Panc1 (cell line): Measurements from ENCODE around the gene NXPH4. TPM values are rescaled to one million over a fixed set of nuclear protein-coding genes. Genes with fewer than 3 reads are reported as not detected.

ENCODE experiments used
- ATAC-seq: fragments of 200-7000 bp; cut with Tn5 transposase; 2 replicates; pipeline ENCODE4 v1.9.1; 2020; ENCODE audit warnings: mild to moderate bottlenecking, moderate library complexity
- BruUV-seq: library from RNA; stranded (reverse); fragments of 400-500 nt; replicated peaks from 2 replicates; lab custom pipeline; 2021; lab: Mats Ljungman, UMichigan
- CTCF ChIA-PET: fragments of 300-600 bp; sonication (Branson Sonifier 250); formaldehyde crosslinking; loops from one replicate; lab custom pipeline; 2022; ENCODE audit warnings: antibody characterized with exemption; lab: Charles Lee
- POLR2A ChIA-PET: fragments of 300-600 bp; sonication (Branson Sonifier 250); formaldehyde crosslinking; loops from one replicate; lab custom pipeline; 2022; ENCODE audit warnings: antibody characterized with exemption; lab: Charles Lee
- DNase-seq: peaks from one replicate; pipeline ENCODE4 v3.0.0-alpha.2; 2010; ENCODE audit warnings: low read depth, low spot score
- H3K27ac ChIP-seq: 2 replicates; pipeline ENCODE4 v1.5.1; 2011; ENCODE audit warnings: mild to moderate bottlenecking, low read length, inconsistent platforms
- H3K27me3 ChIP-seq: fragments of 200-500 bp; sonication (Bioruptor generic); 2 replicates; pipeline ENCODE4 v1.6.0; 2014; ENCODE audit warnings: low read length, inconsistent platforms; ENCODE audit not compliant: control insufficient read depth, insufficient read depth
- H3K36me3 ChIP-seq: fragments of 200-500 bp; sonication (Bioruptor generic); 2 replicates; pipeline ENCODE4 v1.5.1; 2014; ENCODE audit warnings: inconsistent platforms, mild to moderate bottlenecking, low read length, moderate library complexity; ENCODE audit not compliant: control insufficient read depth, insufficient read depth
- H3K4me1 ChIP-seq: 2 replicates; pipeline ENCODE4 v1.5.1; 2011; ENCODE audit warnings: inconsistent platforms, mild to moderate bottlenecking, low read length, moderate library complexity; ENCODE audit not compliant: control insufficient read depth, insufficient read depth
- H3K4me3 ChIP-seq, 2 experiments: 2 replicates each; pipeline ENCODE4 v1.5.1; 2011 to 2012; ENCODE audit warnings: low read depth in 2 of 2, low read length in 2 of 2, mild to moderate bottlenecking in 2 of 2, inconsistent platforms in 1 of 2, moderate library complexity in 1 of 2
- H3K9me3 ChIP-seq: fragments of 200-500 bp; sonication (Bioruptor generic); 2 replicates; pipeline ENCODE4 v1.5.1; 2014; ENCODE audit warnings: low read depth, mild to moderate bottlenecking, inconsistent platforms, low read length, moderate library complexity; ENCODE audit not compliant: control insufficient read depth, insufficient read depth
- CTCF ChIP-seq: fragments of 450-650 bp; IDR thresholded peaks from 2 replicates; pipeline ENCODE4 v1.5.1; 2017; ENCODE audit warnings: mild to moderate bottlenecking
- POLR2AphosphoS5 ChIP-seq: IDR thresholded peaks from 2 replicates; pipeline ENCODE4 v1.6.1; 2012; ENCODE audit warnings: mild to moderate bottlenecking, low read depth, low read length, moderate library complexity
- REST ChIP-seq, 2 experiments: IDR thresholded peaks; 2 replicates each; pipeline ENCODE4 v1.6.1; 2011 to 2012; ENCODE audit warnings: low read depth in 2 of 2, control low read depth in 1 of 2, low read length in 1 of 2, mild to moderate bottlenecking in 1 of 2, moderate library complexity in 1 of 2; ENCODE audit not compliant: insufficient read depth in 1 of 2
- SIN3A ChIP-seq: IDR thresholded peaks from 2 replicates; pipeline ENCODE4 v1.6.1; 2012; ENCODE audit warnings: low read depth, mild to moderate bottlenecking, low read length, moderate library complexity, borderline replicate concordance; ENCODE audit not compliant: insufficient read depth
- TCF7L2 ChIP-seq: IDR thresholded peaks from 2 replicates; pipeline ENCODE4 v1.6.1; 2011; ENCODE audit warnings: mild to moderate bottlenecking, low read depth, low read length, inconsistent platforms
- in situ Hi-C: cut with HindIII; loops from 2 replicates; pipeline ENCODE4 v1.10.0; 2016; ENCODE audit warnings: low sequenced_read_pairs, low pct_unique_long_range_greater_than_20kb
- intact Hi-C: fragments of 100-400 bp; cut with micrococcal nuclease; formaldehyde crosslinking; loops from one replicate; pipeline ENCODE4 v1.10.0; 2022; ENCODE audit not compliant: unreplicated experiment
- total RNA-seq: library from RNA; stranded (reverse); gene quantifications from one replicate; pipeline ENCODE4 v1.2.1, GENCODE V29; 2021; ENCODE audit not compliant: unreplicated experiment

Gene NXPH4
- total RNA-seq, 1 experiment from 2014 or later: 2.1 TPM

- peaks cover 17% of the 10 kb centered on the region for H3K4me1 ChIP-seq
- no peaks in the 10 kb centered on the region for H3K27me3 ChIP-seq
- in situ Hi-C loops: no loop called here
- POLR2A ChIA-PET: no interaction called here
- no peaks in the 10 kb centered on the region for H3K9me3 ChIP-seq
- BruUV-seq: no TSS peak
- H3K4me3 ChIP-seq: no peak overlapping the region
- CTCF ChIA-PET: interaction anchor here (0.6 kb wide), 1 partner anchor 240 kb away, joined by 4 read pairs; no protein-coding TSS in a partner anchor
- no peak for ATAC-seq
- H3K36me3 ChIP-seq: no peaks in the 10 kb centered on the region; the same call in 1 of the 2 replicates
- H3K27ac ChIP-seq: no peak overlapping the region
- TF ChIP-seq REST (IDR thresholded peaks at IDR 0.05; ENCODE audit: insufficient read depth in 1 of 2, low read depth in 2 of 2, low read length in 1 of 2) (no peak), CTCF (no peak), TCF7L2 (no peak), POLR2AphosphoS5 (no peak), SIN3A (no peak)
- DNase-seq: no peak
- intact Hi-C loops: no loop called here
Measured at GRCh38 chr12:57235017-57235727, 18.6 kb downstream of the NXPH4 start.

GRCh38 chr12:57235728-57236131 lies 19.1 kb downstream of the NXPH4 start:
- Histone ChIP-seq H3K27me3 (peaks cover under 1% of the 10 kb centered on the region; the same call in 1 of the 2 replicates), H3K4me1 (peaks cover 15% of the 10 kb centered on the region), H3K9me3 (no peaks in the 10 kb centered on the region), H3K27ac (no peak overlapping the region), H3K36me3 (no peaks in the 10 kb centered on the region; the same call in 1 of the 2 replicates), H3K4me3 (no peak overlapping the region)
- in situ Hi-C loops (no loop called here), intact Hi-C loops (no loop called here)
- no peak for TF ChIP-seq CTCF
- TF ChIP-seq REST (IDR thresholded peaks at IDR 0.05; ENCODE audit: insufficient read depth in 1 of 2, low read depth in 2 of 2, low read length in 1 of 2): no peak
- TF ChIP-seq SIN3A: no peak
- TF ChIP-seq TCF7L2: no peak
- TF ChIP-seq POLR2AphosphoS5: no peak
- CTCF ChIA-PET: no interaction called here
- ATAC-seq (no peak), DNase-seq (no peak)
- POLR2A ChIA-PET: no interaction called here
- BruUV-seq: no TSS peak
